Stimulated activated memory B cell treated with anti-CD40 and anti-IgM and Interleukin-4, amounts not matched to agents 10 μg/mL and 1 μg/mL and 100 μg/mL, for 72 hours (primary cell): Measurements from ENCODE around the gene RNF5.

ENCODE experiments used
- ATAC-seq: fragments of 150-1000 bp; cut with Tn5 transposase; 2 replicates; pipeline ENCODE4 v1.10.0; 2021
- H3K27ac Mint-ChIP-seq: one replicate; pipeline ENCODE4 v1.8.0; 2022; ENCODE audit warnings: mild to moderate bottlenecking, mixed read lengths
- H3K27me3 Mint-ChIP-seq: one replicate; pipeline ENCODE4 v1.8.0; 2022; ENCODE audit warnings: mixed read lengths
- H3K36me3 Mint-ChIP-seq: one replicate; pipeline ENCODE4 v1.8.0; 2022; ENCODE audit warnings: mixed read lengths
- H3K4me1 Mint-ChIP-seq: one replicate; pipeline ENCODE4 v1.8.0; 2022; ENCODE audit warnings: mixed read lengths
- H3K4me3 Mint-ChIP-seq: one replicate; pipeline ENCODE4 v1.8.0; 2022; ENCODE audit warnings: mild to moderate bottlenecking, moderate library complexity, mixed read lengths
- H3K9me3 Mint-ChIP-seq: one replicate; pipeline ENCODE4 v1.8.0; 2022; ENCODE audit warnings: mixed read lengths

The RNF5 gene

DNA sequence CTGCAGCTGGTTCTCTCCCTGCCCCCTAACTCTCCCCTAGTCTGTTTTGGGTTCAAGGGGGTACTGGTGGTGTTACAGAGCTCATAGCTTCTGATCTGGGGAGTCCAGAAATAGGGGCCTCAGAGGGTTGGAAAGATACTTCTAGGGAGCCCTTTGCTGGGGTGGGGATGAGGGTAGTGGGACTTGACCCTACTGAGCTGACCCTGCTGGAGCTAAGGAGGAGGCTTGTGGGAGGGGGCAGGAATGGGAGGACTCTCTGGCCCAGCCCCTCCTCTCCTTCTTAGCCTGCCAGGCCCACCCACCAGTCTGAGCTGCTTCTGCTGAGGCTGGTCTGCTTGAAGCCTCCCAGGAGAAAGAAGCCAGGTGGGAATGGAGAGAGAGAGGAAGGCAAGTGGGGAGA, 13.9 kb upstream of the RNF5 start, which contains the start of gene EGFL8:
Gene EGFL8, plus strand, starts transcription at position 301 of the 400 bp plus-strand sequence. CDS start 1,571 bp downstream, outside the sequence.
- Mint-ChIP-seq H3K9me3 (no peaks in the 10 kb centered on the region), H3K36me3 (peaks cover 36% of the 10 kb centered on the region), H3K4me3 (no peak within 1 kb of the TSS), H3K27ac (no peak within 1 kb of the TSS), H3K4me1 (peaks cover 14% of the 10 kb centered on the region), H3K27me3 (no peaks in the 10 kb centered on the region)
- ATAC-seq, result no peak

DNA sequence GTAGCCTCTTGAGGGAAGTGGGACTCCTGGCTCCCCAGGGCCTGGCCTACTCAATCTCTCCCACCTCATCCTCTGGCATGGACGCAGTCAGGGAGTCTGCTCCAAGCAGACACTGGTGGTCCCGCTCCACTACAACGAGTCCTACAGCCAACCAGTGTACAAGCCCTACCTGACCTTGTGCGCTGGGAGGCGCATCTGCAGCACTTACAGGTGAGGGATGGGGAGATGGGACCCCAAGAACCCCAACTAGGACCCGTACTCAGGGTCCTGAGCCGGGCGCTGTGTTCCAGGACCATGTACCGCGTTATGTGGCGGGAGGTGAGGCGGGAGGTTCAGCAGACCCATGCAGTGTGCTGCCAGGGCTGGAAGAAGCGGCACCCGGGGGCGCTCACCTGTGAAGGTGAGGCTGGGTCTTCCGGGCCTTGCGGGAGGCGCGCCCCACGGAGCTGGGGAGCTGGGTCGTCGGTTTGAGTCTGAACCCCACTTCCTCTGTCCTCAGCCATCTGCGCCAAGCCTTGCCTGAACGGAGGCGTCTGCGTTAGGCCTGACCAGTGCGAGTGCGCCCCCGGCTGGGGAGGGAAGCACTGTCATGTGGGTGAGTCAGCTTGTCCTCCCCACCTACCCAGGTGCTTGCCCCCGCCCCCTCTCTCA, 11.7 kb upstream of the RNF5 start:
- Mint-ChIP-seq H3K4me1 (peaks cover 20% of the 10 kb centered on the region), H3K27ac (no peak overlapping the region), H3K36me3 (peaks cover 57% of the 10 kb centered on the region), H3K27me3 (no peaks in the 10 kb centered on the region), H3K4me3 (no peak overlapping the region), H3K9me3 (no peaks in the 10 kb centered on the region)
- no peak for ATAC-seq

DNA sequence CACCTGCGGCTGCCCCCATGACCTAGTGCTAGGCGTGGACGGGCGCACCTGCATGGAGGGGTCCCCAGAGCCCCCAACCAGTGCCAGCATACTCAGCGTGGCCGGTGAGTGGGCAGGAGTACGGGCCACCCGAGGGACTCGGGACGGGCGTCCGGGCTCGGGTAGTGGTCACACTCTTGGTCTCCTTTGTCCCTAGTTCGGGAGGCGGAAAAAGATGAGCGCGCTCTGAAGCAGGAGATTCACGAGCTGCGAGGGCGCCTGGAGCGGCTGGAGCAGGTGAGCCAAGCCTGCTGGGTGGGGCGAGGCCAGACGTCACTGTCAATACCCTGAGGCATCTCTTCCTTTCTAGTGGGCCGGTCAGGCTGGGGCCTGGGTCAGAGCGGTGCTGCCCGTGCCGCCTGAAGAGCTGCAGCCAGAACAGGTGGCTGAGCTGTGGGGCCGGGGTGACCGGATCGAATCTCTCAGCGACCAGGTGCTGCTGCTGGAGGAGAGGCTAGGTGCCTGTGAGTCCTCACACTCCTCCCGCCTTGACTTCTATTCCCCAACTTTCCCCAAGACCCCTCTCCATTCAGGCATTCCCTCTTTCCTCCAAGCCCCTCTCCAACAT, 10.9 kb upstream of the RNF5 start:
- H3K4me3 Mint-ChIP-seq, result no peak overlapping the region
- H3K27me3 Mint-ChIP-seq, result no peaks in the 10 kb centered on the region
- H3K9me3 Mint-ChIP-seq, result no peaks in the 10 kb centered on the region
- ATAC-seq, result no peak
- H3K27ac Mint-ChIP-seq, result peak overlapping the region; percentile 6
- H3K4me1 Mint-ChIP-seq, result peaks cover 20% of the 10 kb centered on the region
- H3K36me3 Mint-ChIP-seq, result peaks cover 54% of the 10 kb centered on the region

DNA sequence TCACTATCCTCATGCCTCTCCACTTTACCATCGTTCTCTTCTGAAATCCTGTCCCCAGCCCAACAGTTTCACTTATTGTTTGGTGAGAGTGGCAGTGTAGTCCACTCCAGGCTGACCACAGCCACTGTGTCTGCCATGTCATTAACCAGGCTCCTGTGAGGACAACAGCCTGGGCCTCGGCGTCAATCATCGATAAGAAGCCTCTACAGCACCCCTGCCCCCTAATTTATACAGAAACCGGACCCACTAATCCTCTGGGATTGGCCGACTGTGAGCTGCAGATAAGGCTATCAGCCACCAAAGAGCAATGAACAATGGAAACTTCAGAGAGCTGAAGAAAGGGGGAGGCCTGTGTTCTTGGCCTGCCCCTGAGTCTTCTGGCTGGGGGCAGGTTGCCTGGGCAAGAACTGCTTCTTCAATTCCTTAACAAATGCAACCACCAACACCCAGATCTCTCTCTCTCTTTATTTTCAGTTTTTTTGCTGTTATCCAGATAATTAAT, 10.4 kb upstream of the RNF5 start:
- Mint-ChIP-seq H3K36me3 (peaks cover 49% of the 10 kb centered on the region), H3K27ac (peak overlapping the region; percentile 6), H3K4me1 (peaks cover 21% of the 10 kb centered on the region), H3K27me3 (no peaks in the 10 kb centered on the region), H3K9me3 (no peaks in the 10 kb centered on the region), H3K4me3 (no peak overlapping the region)
- no peak for ATAC-seq

DNA sequence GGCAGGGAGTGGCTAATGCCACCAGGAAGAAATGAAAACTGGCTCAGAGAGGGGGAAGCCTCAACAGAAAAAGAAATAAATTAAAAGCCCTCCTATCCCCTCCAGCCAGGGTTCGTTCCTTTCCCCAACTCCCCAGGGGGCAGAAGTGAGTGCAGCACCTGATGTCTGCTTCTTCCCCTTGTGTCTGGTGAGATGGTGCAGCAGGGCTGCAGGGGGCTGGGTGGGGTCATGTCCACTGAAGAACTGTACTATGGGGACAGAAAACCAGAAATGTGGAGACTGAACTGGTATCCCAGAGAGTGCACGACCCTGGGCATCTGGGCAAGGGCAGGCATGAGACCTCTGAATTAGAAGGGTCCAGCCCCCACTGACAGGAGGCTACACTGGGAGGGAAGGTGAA, 9.9 kb upstream of the RNF5 start:
- H3K9me3 Mint-ChIP-seq, result no peaks in the 10 kb centered on the region
- no peak overlapping the region for H3K27ac Mint-ChIP-seq
- H3K4me1 Mint-ChIP-seq, result peaks cover 26% of the 10 kb centered on the region
- no peak for ATAC-seq
- H3K36me3 Mint-ChIP-seq, result peaks cover 49% of the 10 kb centered on the region
- H3K27me3 Mint-ChIP-seq, result no peaks in the 10 kb centered on the region
- no peak overlapping the region for H3K4me3 Mint-ChIP-seq

DNA sequence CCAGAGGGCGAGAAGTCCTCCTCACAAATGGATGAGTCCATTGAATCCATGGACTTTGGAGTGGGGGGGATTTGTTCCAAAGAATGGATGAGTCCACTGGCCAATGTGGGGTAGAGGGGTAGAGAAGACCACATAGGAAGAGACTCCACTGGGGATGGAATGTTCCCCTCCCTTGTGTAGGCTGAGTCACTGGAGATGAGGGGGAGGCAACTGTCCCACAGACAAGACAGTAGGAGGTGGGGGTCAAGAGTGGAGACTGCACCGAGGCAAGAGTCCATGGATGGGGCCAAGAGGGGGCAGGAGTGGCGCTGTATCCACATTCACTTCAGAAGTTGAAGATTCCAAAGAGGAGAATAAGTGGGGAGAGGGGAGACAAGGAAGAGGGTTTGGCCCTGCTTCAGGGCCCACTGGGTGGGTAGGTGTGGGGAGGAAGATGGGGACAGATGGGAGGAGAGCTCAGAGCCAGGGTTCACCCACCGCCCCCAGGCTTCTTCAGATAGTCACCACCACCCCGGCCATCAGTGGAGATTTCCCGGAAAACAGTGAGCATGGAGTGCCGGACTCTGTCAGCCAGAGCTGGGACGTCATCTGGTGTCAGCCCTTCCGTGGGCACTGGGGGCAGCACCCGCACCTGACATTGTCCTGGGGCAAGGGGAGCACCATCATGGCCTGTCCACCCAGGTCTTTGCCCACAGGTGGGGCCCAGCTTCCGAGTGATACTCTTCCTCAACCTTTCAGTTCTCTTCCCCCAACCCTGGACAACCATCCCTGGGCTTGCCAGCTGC, 9.2 kb upstream of the RNF5 start:
- no peaks in the 10 kb centered on the region for H3K9me3 Mint-ChIP-seq
- peaks cover 33% of the 10 kb centered on the region for H3K4me1 Mint-ChIP-seq
- no peaks in the 10 kb centered on the region for H3K27me3 Mint-ChIP-seq
- no peak for ATAC-seq
- peaks cover 49% of the 10 kb centered on the region for H3K36me3 Mint-ChIP-seq
- H3K27ac Mint-ChIP-seq, result no peak overlapping the region
- H3K4me3 Mint-ChIP-seq, result no peak overlapping the region

DNA sequence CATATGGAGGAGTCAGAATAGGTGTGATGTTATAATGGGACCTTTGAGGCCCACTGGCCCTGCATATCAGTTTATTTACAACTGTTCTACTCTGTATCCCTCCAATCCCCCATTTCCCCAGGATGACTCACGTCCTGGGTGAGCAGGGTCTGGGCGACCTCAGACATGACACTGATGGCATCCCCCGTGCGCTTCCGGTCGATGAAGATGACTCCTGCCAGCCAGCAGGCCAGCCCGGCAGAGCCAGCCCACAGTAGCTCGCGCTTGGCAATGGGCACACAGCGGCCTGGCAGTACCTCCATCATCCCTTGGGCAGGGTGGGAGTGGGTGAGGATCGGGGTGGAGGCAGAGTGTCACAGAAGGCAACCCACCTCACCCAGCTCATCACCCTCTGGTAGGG, 7.9 kb upstream of the RNF5 start:
- H3K36me3 Mint-ChIP-seq, result peaks cover 41% of the 10 kb centered on the region
- H3K27me3 Mint-ChIP-seq, result no peaks in the 10 kb centered on the region
- H3K27ac Mint-ChIP-seq, result no peak overlapping the region
- H3K9me3 Mint-ChIP-seq, result no peaks in the 10 kb centered on the region
- ATAC-seq, result no peak
- H3K4me1 Mint-ChIP-seq, result peaks cover 39% of the 10 kb centered on the region
- no peak overlapping the region for H3K4me3 Mint-ChIP-seq

DNA sequence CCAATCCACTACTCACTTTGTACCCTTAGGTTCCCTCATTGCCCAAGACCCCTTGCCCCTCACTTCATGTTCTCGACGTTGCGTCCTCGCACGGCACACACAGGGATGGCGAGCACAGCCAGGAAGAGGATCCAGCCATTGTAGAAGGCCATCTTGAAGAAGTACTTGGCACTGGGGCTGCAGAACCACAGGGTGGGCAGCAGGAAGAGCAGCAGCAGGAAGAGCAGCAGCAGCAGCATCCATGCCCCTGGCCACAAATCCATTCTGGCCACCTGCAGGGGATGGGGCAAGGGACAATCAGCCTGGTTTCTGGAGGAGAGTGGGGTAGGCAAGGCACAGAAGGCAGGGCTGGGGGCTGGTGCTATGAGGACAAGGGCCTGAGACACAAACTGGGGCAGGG, 7.0 kb upstream of the RNF5 start:
- Mint-ChIP-seq H3K36me3 (peaks cover 41% of the 10 kb centered on the region), H3K4me3 (no peak overlapping the region), H3K27me3 (no peaks in the 10 kb centered on the region), H3K4me1 (peaks cover 49% of the 10 kb centered on the region), H3K27ac (no peak overlapping the region), H3K9me3 (no peaks in the 10 kb centered on the region)
- no peak for ATAC-seq

DNA sequence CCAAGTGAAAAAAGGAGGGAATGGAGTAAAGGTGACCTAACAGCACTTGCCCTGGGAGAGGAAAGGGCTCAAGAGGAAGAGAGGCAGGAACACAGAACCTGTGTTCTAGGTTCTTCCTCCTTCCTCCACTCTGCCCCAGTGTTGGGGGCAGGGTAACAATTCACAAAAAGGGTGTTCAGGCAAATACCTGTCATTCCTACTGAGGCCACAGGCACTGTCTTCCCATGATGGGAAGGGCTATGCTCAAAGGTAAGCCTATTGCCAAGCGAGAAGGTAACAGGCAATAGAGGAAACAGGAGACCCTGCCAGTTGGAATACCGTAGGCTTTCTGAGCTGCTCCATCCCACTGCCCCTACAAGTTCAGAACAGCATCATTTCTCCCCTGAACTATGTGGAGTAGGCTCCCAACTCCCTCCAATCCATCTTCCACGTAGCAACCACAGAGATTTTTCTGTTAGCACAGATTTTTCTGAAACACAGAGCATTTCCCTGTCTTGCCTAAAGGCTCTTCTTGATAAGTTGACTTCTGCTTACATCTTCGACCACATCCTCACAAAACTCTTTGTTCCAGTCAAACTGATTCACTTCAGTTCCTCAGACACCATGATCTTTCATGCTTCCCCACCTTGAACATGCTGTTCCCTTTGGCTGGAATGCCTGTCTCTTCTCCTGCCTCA, 5.0 kb upstream of the RNF5 start:
- peaks cover 32% of the 10 kb centered on the region for H3K36me3 Mint-ChIP-seq
- no peaks in the 10 kb centered on the region for H3K9me3 Mint-ChIP-seq
- peaks cover 58% of the 10 kb centered on the region for H3K4me1 Mint-ChIP-seq
- ATAC-seq, result no peak
- no peak overlapping the region for H3K27ac Mint-ChIP-seq
- no peaks in the 10 kb centered on the region for H3K27me3 Mint-ChIP-seq
- H3K4me3 Mint-ChIP-seq, result no peak overlapping the region

DNA sequence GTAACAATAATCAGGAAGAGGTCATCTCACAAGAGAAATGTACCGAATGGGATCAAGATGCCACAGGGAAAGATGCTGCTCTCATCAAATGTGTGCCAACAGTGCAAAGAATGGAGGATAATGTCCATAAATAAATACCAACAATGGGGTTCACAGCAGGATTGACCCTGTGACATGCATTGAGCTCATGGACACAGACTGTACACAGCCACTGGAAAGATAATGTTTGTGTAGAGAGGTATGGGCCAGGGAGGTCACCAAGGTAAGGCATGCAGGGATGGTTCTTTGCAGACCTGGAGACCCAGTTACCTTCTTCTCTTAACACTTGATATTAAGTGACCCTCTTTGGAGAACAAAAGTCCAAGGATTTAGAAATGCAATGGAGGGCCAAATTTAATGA, 3.8 kb upstream of the RNF5 start:
- Mint-ChIP-seq H3K27me3 (no peaks in the 10 kb centered on the region), H3K4me1 (peaks cover 60% of the 10 kb centered on the region), H3K4me3 (peak overlapping the region; percentile 3), H3K36me3 (peaks cover 27% of the 10 kb centered on the region), H3K27ac (no peak overlapping the region), H3K9me3 (no peaks in the 10 kb centered on the region)
- ATAC-seq, result no peak

DNA sequence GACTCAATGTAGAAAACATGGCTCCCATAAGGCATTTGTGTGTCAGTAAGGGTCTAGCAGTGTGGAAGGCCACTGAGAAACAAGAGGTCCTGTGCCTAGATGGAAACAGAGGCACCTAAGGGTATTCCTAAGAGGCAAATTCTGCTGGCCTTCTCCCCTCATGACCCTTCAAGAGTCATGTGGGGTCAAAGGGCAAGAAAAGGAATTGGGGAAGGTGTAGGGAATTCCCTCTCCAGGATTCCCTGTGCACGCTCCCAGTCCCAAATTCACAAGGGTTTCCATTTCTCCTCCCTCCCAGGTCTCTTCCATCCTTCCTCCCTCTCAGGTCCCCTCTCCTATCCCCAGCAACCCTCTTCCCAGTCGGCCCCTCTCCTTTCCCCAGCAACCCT, 2.9 kb upstream of the RNF5 start:
- H3K9me3 Mint-ChIP-seq, result no peaks in the 10 kb centered on the region
- H3K36me3 Mint-ChIP-seq, result peaks cover 23% of the 10 kb centered on the region
- peak overlapping the region; percentile 86 for H3K27ac Mint-ChIP-seq
- no peaks in the 10 kb centered on the region for H3K27me3 Mint-ChIP-seq
- H3K4me3 Mint-ChIP-seq, result peak overlapping the region; percentile 86
- H3K4me1 Mint-ChIP-seq, result peaks cover 69% of the 10 kb centered on the region
- no peak for ATAC-seq

DNA sequence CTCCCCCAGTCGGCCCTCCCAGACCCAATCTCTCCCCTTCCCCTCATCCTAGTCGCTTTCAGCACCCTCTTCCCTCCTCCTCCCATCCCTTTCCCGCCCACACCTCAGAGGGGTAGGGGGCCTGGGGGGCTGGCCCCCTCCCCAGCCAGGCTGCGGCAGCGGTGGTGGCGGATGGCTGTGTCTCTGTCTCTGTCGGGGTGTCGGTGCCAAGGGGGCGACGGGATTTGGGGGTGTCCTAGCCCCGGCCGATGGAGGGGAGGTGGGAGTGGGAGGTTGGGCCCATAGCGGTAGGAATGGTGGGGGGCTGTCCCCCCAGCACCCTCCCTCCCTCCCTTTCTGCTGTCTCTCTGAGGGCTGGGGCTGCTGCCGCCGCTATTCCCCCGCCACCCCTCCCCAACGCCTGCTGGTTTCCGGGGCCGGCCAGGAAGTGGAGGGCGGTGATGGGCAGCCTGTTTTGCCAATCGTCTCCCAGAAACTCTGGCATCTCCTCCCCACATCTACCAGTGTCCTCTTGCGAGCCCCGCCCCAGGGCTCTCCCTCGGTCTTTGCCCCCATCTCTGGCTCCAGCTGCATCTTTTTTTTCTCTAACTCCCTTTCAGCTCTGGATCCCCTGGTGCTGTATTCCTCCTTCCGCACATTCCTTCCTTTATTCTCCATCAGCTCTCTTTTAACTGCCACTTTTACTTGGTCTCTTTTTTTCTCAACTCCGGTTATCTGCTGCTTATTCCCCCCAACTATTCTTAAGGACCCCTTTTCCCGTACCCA, 2.3 kb upstream of the RNF5 start, which contains the start of gene AGPAT1:
Gene AGPAT1, minus strand, starts transcription at position 374 of the 765 bp plus-strand sequence. CDS start 4,588 bp downstream, outside the sequence.
- H3K4me3 Mint-ChIP-seq, result peak within 1 kb of the TSS; percentile 86
- peak; percentile 77 for ATAC-seq
- no peaks in the 10 kb centered on the region for H3K27me3 Mint-ChIP-seq
- peaks cover 22% of the 10 kb centered on the region for H3K36me3 Mint-ChIP-seq
- no peaks in the 10 kb centered on the region for H3K9me3 Mint-ChIP-seq
- peaks cover 73% of the 10 kb centered on the region for H3K4me1 Mint-ChIP-seq
- H3K27ac Mint-ChIP-seq, result peak within 1 kb of the TSS; percentile 86

DNA sequence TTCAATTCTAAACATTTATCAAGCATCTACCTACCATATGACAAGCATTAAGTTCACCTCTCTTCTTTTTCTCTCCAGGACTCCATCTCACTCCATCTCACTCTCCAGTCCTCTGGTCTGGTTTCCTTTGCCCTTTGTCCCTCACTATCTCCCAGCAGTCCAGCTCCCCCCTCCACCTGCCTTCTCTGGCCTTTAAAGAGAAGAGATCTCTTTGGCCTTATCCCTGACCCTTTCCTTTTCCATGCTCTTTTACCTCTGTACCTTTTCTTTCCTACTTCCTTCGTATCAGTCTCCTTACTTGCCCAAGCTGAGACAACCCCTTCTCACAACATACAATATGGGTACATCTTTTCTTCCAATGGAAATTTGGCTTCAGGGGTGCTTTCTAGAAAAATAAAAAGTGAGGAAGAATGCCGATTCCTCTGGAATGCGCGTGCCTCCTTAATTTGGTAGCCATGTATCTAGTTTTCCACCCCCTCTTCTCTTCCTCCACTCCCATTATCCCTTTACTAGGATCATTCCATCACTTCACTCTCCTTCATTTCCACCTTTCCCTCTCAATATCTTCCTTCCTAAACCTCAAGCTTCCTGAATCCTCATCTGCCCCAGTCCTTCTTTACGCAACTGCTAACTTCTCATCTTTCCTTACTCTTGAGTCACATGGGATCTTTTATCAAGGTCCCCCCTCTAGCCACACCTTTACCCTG, 1.6 kb upstream of the RNF5 start:
- Mint-ChIP-seq H3K27me3 (no peaks in the 10 kb centered on the region), H3K9me3 (no peaks in the 10 kb centered on the region), H3K4me1 (peaks cover 74% of the 10 kb centered on the region), H3K27ac (peak overlapping the region; percentile 86), H3K36me3 (peaks cover 22% of the 10 kb centered on the region), H3K4me3 (peak overlapping the region; percentile 86)
- ATAC-seq, result no peak

DNA sequence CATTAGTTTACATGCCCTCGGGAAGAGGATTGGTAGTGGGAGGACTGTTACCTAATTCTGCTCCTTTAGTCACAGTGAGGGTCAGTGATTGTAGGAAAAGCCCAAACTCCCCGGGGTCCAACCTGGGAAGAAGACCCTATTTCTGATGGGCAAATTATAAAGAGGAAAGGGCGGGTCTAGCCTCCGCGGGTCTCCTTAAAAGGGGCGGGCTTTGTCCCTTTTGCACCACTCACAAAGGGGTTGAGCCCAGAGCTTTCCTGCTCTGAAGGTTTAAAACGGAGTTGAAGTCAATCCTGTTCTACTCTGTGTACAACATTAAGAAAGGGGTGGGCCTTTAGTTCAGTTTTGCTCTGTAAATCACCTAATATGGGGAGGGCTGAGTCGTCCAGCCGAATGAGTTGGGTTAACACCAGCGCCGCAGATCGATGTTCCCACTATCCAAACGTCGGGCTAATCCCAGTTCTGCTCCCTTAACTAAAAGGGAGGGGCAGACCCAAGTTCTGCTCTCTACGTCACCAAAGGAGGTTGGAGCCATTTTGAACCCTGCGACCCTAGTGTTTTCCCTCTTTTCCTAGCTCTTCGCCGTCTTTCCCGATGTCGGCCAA, 920 bp upstream of the RNF5 start:
- H3K36me3 Mint-ChIP-seq, result peaks cover 22% of the 10 kb centered on the region
- H3K4me1 Mint-ChIP-seq, result peaks cover 75% of the 10 kb centered on the region
- no peaks in the 10 kb centered on the region for H3K9me3 Mint-ChIP-seq
- H3K27me3 Mint-ChIP-seq, result no peaks in the 10 kb centered on the region
- no peak for ATAC-seq
- peak overlapping the region; percentile 86 for H3K27ac Mint-ChIP-seq
- peak overlapping the region; percentile 86 for H3K4me3 Mint-ChIP-seq
